Stimulated activated CD8-positive, alpha-beta memory T cell treated with anti-CD3 and anti-CD28 coated beads, Interleukin-4, amount 100 ng/mL, for 4 hours (primary cell): ENCODE data around the gene ZNF385C.
"Not testable (repeated sequence)": the region's sequence is repeated elsewhere in the genome, so short reads cannot be mapped to it uniquely, and the experiment has no call there.

Source experiments
- DNase-seq, 2 donors: peaks; one replicate each; pipeline ENCODE4 v3.0.0-alpha.2; 2020; ENCODE audit warnings: low read depth in 2 of 2, low spot score in 1 of 2

Gene ZNF385C, protein sequence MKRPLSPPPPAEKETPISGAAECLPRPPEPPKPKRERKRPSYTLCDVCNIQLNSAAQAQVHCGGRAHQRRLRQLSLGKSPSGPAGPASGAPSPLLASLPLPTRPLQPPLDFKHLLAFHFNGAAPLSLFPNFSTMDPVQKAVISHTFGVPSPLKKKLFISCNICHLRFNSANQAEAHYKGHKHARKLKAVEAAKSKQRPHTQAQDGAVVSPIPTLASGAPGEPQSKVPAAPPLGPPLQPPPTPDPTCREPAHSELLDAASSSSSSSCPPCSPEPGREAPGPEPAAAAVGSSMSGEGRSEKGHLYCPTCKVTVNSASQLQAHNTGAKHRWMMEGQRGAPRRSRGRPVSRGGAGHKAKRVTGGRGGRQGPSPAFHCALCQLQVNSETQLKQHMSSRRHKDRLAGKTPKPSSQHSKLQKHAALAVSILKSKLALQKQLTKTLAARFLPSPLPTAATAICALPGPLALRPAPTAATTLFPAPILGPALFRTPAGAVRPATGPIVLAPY

DNA sequence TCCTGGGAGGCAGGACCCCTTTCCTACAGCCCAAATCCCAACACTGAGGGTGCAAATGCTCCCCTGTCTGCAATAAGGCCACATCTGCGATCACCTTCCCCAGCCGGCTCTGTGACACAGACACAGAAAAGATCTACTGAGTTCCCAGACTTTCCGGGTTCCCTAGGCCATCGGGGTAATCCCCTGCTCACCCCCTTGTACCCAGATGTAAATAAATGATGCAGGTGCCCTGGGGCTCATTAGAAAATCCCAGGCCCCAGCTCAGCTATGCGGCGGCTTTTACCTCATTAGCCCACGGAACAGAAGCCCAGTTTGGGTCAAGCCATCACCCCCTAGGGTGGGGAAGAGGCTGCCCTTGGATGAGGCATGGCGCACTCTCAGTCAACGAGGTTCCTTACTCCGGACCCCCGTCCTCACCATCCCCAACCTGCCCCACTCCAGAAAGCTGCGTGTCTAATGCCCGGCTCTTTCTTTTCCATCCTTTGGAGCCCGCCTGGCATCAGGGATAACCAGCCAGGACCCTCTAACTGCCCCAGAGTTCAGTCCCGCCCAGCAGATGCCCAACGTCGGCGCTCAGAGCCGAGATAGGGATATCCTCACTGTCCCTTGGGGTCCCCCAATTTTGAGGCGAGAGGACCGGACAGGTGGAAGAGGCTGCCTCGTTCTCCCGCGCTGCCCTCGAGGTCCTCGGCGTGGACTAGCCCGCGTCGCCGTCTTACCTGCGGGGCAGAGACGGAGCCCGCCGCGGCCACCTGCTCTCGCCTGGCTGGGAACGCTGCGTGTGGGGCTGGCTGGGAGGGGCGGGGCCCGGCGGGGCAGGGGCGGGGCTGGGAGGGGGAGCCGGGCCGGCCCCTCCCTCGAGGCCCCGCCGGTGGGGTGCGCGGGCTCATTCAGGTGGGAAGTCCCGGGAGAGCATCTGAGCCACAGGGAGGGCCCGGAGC is at the start of gene ZNF385C:
TSS of gene ZNF385C (minus strand) at position 783 of the 941 bp plus-strand sequence. CDS start 35,417 bp downstream, outside the sequence.
- DNase-seq = no peak

DNA sequence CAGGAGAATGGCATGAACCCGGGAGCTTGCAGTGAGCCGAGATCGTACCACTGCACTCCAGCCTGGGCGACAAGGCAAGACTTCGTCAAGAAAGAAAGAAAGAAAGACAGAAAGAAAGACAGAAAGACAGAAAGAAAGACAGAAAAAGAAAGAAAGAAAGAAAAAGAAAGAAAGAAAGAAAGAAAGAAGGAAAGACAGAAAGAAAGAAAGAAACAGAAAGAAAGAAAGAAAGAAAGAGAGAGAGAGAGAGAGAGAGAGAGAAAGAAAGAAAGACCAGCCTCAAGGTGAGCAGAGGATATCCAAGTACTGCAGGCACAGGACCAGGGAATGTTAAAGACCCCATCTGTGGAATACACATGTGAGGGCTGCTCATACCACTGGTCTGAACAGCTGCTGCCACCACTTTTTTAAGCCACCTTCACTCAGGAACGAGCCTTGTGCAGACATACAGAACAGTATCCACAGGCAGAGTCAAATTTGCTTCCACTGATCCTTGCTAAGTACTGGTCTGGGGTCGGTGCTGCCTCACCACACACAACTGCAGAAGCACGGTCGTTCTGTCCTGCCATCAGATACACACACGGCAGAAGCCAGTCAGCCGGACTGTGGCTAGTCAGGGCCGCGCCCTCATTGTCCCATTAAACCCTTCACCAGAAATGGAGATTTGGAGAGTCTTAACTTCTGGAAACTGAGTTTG is 48.8 kb upstream of the ZNF385C start:
- DNase-seq = no peak

DNA sequence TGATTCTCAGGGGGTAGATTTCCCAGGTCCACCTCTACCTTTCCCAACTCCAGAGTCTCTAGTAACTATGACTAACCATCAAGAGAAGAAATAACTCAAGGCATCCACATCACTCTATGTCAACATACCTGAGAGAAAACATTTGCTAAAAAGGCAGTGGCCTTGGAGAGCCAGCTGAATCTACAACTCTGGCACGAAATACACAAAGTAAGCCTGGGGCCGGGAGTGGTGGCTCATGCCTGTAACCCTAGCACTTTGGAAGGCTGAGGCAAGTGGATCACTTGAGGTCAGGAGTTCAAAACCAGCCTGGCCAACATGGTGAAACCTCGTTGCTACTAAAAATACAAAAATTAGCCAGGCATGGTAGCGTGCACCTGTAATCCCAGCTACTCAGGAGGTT is 44.9 kb upstream of the ZNF385C start:
- not testable (repeated sequence) for DNase-seq

- no peak for DNase-seq
Observed at GRCh38 chr17:42142371-42142896, 44.2 kb upstream of the ZNF385C start.

- DNase-seq = no peak
Observed at GRCh38 chr17:42141382-42141781, 43.1 kb upstream of the ZNF385C start.

DNA sequence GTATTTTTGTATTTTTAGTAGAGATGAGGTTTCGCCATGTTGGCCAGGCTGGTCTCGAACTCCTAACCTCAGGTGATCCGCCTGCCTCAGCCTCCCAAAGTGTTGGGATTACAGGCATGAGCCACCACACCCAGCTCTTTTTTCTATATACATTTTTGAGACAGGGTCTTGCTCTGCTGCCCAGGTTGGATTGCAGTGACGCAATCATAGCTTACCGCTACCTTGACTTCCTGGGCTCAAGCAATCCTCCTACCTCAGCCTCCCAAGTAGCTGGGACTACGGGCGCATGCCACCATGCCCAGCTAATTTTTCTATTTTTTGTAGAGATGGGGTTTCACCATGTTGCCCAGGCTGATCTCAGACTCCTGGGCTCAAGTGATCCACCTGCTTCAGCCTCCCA is 42.4 kb upstream of the ZNF385C start:
- not testable (repeated sequence) for DNase-seq

- no peak for DNase-seq
Observed at GRCh38 chr17:42138749-42139492, 40.6 kb upstream of the ZNF385C start.

GRCh38 chr17:42136654-42137051 is 38.4 kb upstream of the ZNF385C start:
- no peak for DNase-seq

DNA sequence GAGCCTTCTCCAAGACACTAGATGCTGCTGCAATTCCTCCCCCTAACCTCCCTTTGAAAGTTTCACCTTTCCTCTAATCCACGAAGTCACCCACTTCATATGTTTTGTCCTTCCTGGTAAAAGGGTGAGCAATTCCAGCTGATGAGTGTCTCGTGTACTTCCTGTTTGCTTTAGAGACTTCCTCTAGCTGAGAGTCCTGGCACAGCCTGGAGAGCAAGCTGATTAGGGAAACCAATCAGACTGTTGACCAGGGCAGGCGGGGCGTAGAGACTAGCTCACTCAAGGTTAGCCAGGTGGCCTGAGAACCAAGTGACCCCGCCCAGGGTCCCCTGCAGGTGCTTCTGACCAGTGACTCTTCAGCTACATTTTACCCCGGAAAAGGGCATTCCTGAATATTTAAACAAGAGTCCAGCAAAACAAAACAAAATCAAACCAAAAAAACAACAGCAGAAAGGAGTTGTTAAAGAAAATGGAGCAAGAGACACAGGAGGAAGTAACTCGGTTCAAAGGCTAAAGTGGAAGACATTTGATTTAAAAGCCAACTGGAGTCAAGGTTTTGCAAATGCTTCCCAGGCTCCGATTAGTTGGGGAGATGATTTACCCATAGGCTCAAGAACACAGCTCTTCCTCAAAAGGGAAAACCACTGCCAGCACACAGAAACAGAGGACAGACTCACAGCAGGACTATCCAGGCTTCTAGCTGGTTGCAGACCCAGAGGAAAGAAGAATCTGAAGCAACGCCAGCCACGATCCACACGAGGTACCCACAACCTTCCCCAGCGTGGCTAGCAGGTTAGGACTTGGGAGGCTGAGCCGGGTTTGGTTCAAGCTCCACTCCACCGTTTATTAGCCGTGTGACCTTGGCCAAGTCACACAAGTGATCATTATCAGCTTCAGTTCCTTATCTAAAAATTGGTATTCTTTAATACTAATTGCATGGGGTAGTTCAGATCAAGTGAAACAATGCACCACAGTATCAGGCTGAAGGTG is 37.7 kb upstream of the ZNF385C start:
- DNase-seq = no peak

- DNase-seq = no peak
Observed at GRCh38 chr17:42135151-42135550, 36.9 kb upstream of the ZNF385C start.

DNA sequence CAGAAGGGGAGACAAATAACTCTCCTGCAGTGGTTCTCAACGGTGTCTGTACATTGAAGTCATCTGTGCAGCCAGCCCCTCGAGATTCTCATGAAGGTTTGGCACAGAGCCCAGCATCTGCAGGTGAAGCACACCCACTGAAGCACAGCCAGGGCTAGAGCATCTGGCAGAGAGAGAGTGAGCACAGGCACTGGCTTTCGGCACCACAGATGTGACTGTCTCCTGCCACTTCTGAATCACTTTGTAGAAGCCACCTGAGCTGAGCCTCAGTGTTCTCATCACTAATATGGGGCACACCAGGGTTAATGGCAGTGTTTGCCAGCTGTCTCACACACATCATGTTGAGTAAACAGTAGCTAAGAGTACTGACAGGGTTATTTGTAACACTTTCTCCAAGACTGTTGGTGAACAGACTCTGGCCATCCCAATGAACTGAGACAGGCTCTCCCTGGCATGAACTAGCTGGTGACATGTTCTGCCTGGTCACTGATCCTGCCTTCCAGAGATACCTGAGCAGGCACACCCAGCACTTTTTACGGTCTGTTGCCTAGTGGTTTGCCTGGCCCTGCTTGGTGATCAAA is 35.3 kb upstream of the ZNF385C start:
- DNase-seq = no peak

- no peak for DNase-seq
Observed at GRCh38 chr17:42132941-42133340, 34.7 kb upstream of the ZNF385C start.

- DNase-seq = no peak
Observed at GRCh38 chr17:42131981-42132432, 33.7 kb upstream of the ZNF385C start.

DNA sequence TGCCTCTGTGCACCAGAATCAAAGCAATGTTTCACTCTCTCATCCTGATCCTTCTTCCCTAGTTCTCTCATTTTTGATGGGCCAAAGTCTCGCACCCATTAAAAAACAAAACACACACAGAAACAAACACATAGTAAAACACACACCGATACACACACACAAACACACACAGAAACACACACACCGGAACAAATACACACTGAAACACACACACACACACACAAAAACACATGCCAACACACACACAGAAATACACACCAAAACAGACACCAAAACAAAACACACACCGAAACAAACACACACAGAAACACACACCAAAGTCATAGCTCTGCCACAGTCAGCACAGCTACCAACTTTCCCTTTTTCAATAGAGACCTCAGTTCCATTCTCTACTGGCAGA is 33.0 kb upstream of the ZNF385C start:
- DNase-seq = no peak

- no peak for DNase-seq
Observed at GRCh38 chr17:42130310-42130936, 32.1 kb upstream of the ZNF385C start.

- no peak for DNase-seq
Observed at GRCh38 chr17:42129109-42129837, 31.0 kb upstream of the ZNF385C start.

DNA sequence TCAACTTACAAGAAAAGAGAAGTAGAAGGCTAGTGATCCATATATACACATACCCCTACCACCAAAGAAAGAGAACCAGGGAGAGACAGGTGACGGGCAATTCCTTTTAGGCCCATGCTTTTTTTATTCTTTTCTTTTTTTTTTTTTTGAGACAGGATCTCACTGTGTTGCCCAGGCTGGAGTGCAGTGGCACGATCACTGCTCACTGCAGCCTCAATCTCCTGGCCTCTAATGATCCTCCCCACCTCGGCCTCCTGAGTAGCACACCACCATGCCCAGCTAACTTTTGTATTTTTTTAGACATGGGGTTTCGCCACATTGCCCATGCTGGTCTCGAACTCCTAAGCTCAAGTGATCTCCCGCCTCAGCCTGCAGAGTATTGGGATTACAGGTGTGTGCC is 29.1 kb upstream of the ZNF385C start:
- no peak for DNase-seq
